WERI-Rb-1 (cell line): ENCODE data around the gene NFIL3.

ENCODE experiments used
- DNase-seq: peaks from one replicate; pipeline ENCODE4 v3.0.0-alpha.2; 2020
- H3K27ac ChIP-seq: fragments of 250-450 bp; sonication (Bioruptor Pico); 2 replicates; pipeline ENCODE4 v1.5.1; 2020; ENCODE audit warnings: mild to moderate bottlenecking, moderate library complexity
- H3K27me3 ChIP-seq: fragments of 250-450 bp; sonication (Bioruptor Pico); 2 replicates; pipeline ENCODE4 v1.5.1; 2021; ENCODE audit warnings: mild to moderate bottlenecking, low read depth, moderate library complexity; ENCODE audit not compliant: insufficient read depth, severe bottlenecking
- H3K36me3 ChIP-seq: fragments of 250-450 bp; sonication (Bioruptor Pico); 2 replicates; pipeline ENCODE4 v1.5.1; 2020; ENCODE audit warnings: mild to moderate bottlenecking, moderate library complexity
- H3K4me3 ChIP-seq: 2 replicates; pipeline ENCODE4 v1.5.1; 2011; ENCODE audit warnings: low read depth, mild to moderate bottlenecking, control low read depth, low read length
- H3K9me3 ChIP-seq: fragments of 250-450 bp; sonication (Bioruptor Pico); 2 replicates; pipeline ENCODE4 v1.5.1; 2021; ENCODE audit warnings: mild to moderate bottlenecking, moderate library complexity; ENCODE audit not compliant: severe bottlenecking
- CTCF ChIP-seq: IDR thresholded peaks from 2 replicates; pipeline ENCODE4 v1.5.1; 2011; ENCODE audit warnings: low read depth, mild to moderate bottlenecking, control low read depth, inconsistent platforms, low read length

The NFIL3 gene

GRCh38 chr9:91429501-91429900, 5.9 kb upstream of the NFIL3 start:
- Histone ChIP-seq H3K4me3 (no peak overlapping the region), H3K36me3 (no peaks in the 10 kb centered on the region), H3K27ac (no peak overlapping the region), H3K27me3 (peaks cover 2% of the 10 kb centered on the region), H3K9me3 (no peaks in the 10 kb centered on the region)
- DNase-seq, result no peak
- TF ChIP-seq CTCF, result no peak

GRCh38 chr9:91428927-91429351, 5.3 kb upstream of the NFIL3 start:
- Histone ChIP-seq H3K9me3 (no peaks in the 10 kb centered on the region), H3K27me3 (peaks cover 2% of the 10 kb centered on the region), H3K27ac (no peak overlapping the region), H3K4me3 (no peak overlapping the region), H3K36me3 (no peaks in the 10 kb centered on the region)
- no peak for DNase-seq
- no peak for TF ChIP-seq CTCF

- Histone ChIP-seq H3K9me3 (no peaks in the 10 kb centered on the region), H3K27ac (no peak overlapping the region), H3K36me3 (no peaks in the 10 kb centered on the region), H3K27me3 (peaks cover 2% of the 10 kb centered on the region), H3K4me3 (no peak overlapping the region)
- no peak for TF ChIP-seq CTCF
- DNase-seq, result no peak
Measured at GRCh38 chr9:91428436-91428835, 4.8 kb upstream of the NFIL3 start.

GRCh38 chr9:91427873-91428272, 4.2 kb upstream of the NFIL3 start:
- no peaks in the 10 kb centered on the region for H3K36me3 ChIP-seq
- peaks cover 2% of the 10 kb centered on the region for H3K27me3 ChIP-seq
- H3K9me3 ChIP-seq, result no peaks in the 10 kb centered on the region
- DNase-seq, result no peak
- no peak for TF ChIP-seq CTCF
- no peak overlapping the region for H3K27ac ChIP-seq
- no peak overlapping the region for H3K4me3 ChIP-seq

GRCh38 chr9:91426123-91426745, 2.6 kb upstream of the NFIL3 start:
- no peak for DNase-seq
- Histone ChIP-seq H3K9me3 (no peaks in the 10 kb centered on the region), H3K27ac (no peak overlapping the region), H3K36me3 (no peaks in the 10 kb centered on the region), H3K4me3 (no peak overlapping the region), H3K27me3 (peaks cover 2% of the 10 kb centered on the region)
- TF ChIP-seq CTCF, result peak; percentile 42; the same call in 1 of the 2 replicates

GRCh38 chr9:91425271-91425670, 1.6 kb upstream of the NFIL3 start:
- TF ChIP-seq CTCF, result no peak
- Histone ChIP-seq H3K36me3 (no peaks in the 10 kb centered on the region), H3K27me3 (peaks cover 2% of the 10 kb centered on the region), H3K27ac (no peak overlapping the region), H3K9me3 (no peaks in the 10 kb centered on the region), H3K4me3 (no peak overlapping the region)
- DNase-seq, result no peak
